Right lobe of liver (tissue), 6 donors: ENCODE measurements around the gene OLFM3. TPM values are rescaled to one million over a fixed set of nuclear protein-coding genes. Genes with fewer than 3 reads are reported as not detected.

ENCODE experiments used
- ATAC-seq, 4 donors: fragments of 200-7000 bp; cut with Tn5 transposase; one replicate each; pipeline ENCODE4 v1.9.1; 2020; ENCODE audit warnings: mild to moderate bottlenecking in 4 of 4, moderate library complexity in 4 of 4
- DNase-seq, 3 donors: peaks; one replicate each; pipeline ENCODE4 v3.0.0-alpha.2; 2020
- H3K27ac ChIP-seq, 3 donors: fragments of 200-600 bp; one replicate each; pipeline ENCODE4 v1.8.0; 2022
- H3K27me3 ChIP-seq, 2 donors: fragments of 200-600 bp; one replicate each; pipeline ENCODE4 v1.8.0; 2022
- H3K36me3 ChIP-seq, 4 donors: fragments of 200-600 bp; sonication (generic) in 1 of 4; one replicate each; pipeline versions ENCODE4 v1.5.1 to v1.8.0; 2017 to 2022; ENCODE audit warnings: control low read depth in 1 of 4
- H3K4me1 ChIP-seq, 4 donors: fragments of 200-600 bp; sonication (generic) in 1 of 4; one replicate each; pipeline versions ENCODE4 v1.5.1 to v1.8.0; 2017 to 2022; ENCODE audit warnings: control low read depth in 1 of 4
- H3K4me3 ChIP-seq, 3 donors: fragments of 200-600 bp; one replicate each; pipeline ENCODE4 v1.8.0; 2022
- H3K9me3 ChIP-seq, 4 donors: fragments of 200-600 bp; sonication (generic) in 1 of 4; one replicate each; pipeline versions ENCODE4 v1.5.1 to v1.8.0; 2017 to 2022; ENCODE audit warnings: control low read depth in 1 of 4
- CTCF ChIP-seq, 4 donors: fragments of 200-600 bp in 3 of 4; fragments of 450-650 bp in 1 of 4; IDR thresholded peaks; one replicate each; pipeline versions ENCODE4 v1.5.1 to v1.8.0; 2016 to 2022; ENCODE audit warnings: antibody characterized with exemption in 4 of 4, mild to moderate bottlenecking in 2 of 4
- POLR2A ChIP-seq: fragments of 450-650 bp; IDR thresholded peaks from one replicate; pipeline ENCODE4 v1.6.1; 2017; ENCODE audit warnings: antibody characterized with exemption, mild to moderate bottlenecking
- WGBS: methylation state at CpG from one replicate; pipeline ENCODE4 v1.1.6; 2018; ENCODE audit warnings: low coverage, low lambda C conversion rate; ENCODE audit not compliant: insufficient coverage; ENCODE audit errors: missing lambda C conversion rate; 5-methylcytosine and 5-hydroxymethylcytosine counted together
- intact Hi-C, 2 donors: fragments of 100-400 bp; cut with DNase I; formaldehyde crosslinking; loops; one replicate each; pipeline versions ENCODE4 v1.11.2 to v1.14.1; 2022
- total RNA-seq, 6 experiments: library from RNA; depleted of rRNA in 2 of 6; stranded (reverse); fragments of >200 nt in 2 of 6; fragmentation: NEBNext Ultra II Directional in 3 of 6; extraction: Animal tissue kit (Norgen Biotek cat#: 25700) in 3 of 6; gene quantifications; one replicate each; pipeline versions ENCODE4 v1.1.0 to v1.2.4, GENCODE V29; 2016 to 2023
- donor health status: DM: no; HTN: yes; CAD: no.
- donor health status: DM: no; HTN: no; CAD: no.
- donor health status: DM: no; HTN: no; CAD: no.
- donor health status: DM: no; HTN: yes; CAD: no.
- donor health status: DM: no; HTN: yes; CAD: no.

The OLFM3 gene
- total RNA-seq, 6 experiments from 2014 or later, result not detected

DNA sequence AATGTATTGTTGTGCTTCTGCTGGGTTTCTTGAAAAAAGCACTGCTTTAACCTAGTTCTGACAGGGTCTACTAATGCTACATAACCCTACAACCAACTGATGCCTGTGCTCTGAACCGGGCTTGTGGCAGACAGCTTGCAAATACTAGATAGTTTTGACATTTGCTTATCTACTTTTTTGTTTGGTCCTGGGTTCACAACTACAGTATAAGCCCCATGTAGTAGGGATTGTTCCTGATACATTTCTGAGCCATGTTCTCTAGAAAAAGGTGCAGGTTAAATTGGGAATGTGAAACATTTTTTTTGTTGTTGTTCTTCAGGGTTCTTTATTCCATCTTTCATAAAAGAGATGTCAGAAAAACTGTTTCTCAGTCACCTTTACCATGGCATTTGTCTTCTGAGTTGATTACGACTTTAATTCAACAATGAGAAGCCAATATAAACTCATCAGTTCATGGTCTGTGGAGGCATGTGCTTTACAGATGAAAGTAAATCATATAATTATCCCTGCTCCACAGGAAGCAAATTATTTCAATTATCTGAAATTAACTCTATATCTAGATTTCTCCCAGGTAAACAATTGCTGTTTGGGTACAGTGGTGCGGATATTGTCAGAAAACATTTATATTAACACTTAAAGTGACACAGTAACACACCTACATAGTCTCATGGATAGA, 22.0 kb downstream of the OLFM3 start:
- ATAC-seq, result no peak
- whole genome bisulfite sequencing, result 18% methylated on average over 3 of the region's 3 CpGs

DNA sequence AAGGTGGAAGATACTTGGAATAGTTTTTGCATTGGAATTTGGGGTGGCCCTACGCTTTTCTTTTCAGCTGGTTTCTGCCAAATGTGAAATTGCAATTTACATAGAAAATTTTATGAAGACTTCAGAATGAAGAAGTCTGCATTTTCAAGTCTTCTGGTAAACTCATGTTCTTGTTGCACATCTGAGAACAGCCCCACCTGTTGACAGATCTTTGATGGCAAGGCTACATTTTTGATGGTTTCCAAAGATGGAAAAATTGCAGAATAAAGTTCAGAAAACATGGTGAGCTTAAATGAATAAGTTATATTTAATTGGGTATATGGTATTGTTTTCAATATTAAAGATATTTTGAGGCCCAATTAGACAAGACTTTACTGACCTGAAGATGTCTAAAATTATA, 25.4 kb downstream of the OLFM3 start:
- DNase-seq (no peak), ATAC-seq (no peak)
- intact Hi-C loops, result no loop called here

More for the DNA sequence above, 22.0 kb downstream of the OLFM3 start:
- H3K4me1 ChIP-seq, result no peaks in the 10 kb centered on the region
- TF ChIP-seq POLR2A (no peak), CTCF (IDR thresholded peaks at IDR 0.05) (no peak)
- H3K36me3 ChIP-seq, result no peaks in the 10 kb centered on the region
- intact Hi-C loops, result no loop called here
- H3K4me3 ChIP-seq, result no peak overlapping the region
- no peak overlapping the region for H3K27ac ChIP-seq
- DNase-seq, result no peak
- H3K27me3 ChIP-seq, result no peaks in the 10 kb centered on the region
- H3K9me3 ChIP-seq, result no peaks in the 10 kb centered on the region

GRCh38 chr1:101967871-101968270, 28.9 kb downstream of the OLFM3 start:
- no peaks in the 10 kb centered on the region for H3K36me3 ChIP-seq
- no peak for TF ChIP-seq CTCF (IDR thresholded peaks at IDR 0.05)
- no peak for TF ChIP-seq POLR2A
- 39% methylated on average over 4 of the region's 4 CpGs for WGBS
- no peaks in the 10 kb centered on the region for H3K9me3 ChIP-seq
- H3K4me1 ChIP-seq, result no peaks in the 10 kb centered on the region
- intact Hi-C loops, result no loop called here
- no peaks in the 10 kb centered on the region for H3K27me3 ChIP-seq
- no peak overlapping the region for H3K27ac ChIP-seq
- no peak overlapping the region for H3K4me3 ChIP-seq
- ATAC-seq, result no peak
- no peak for DNase-seq

More for the DNA sequence above, 25.4 kb downstream of the OLFM3 start:
- Histone ChIP-seq H3K4me1 (no peaks in the 10 kb centered on the region), H3K9me3 (no peaks in the 10 kb centered on the region), H3K4me3 (no peak overlapping the region), H3K27me3 (no peaks in the 10 kb centered on the region), H3K27ac (no peak overlapping the region), H3K36me3 (no peaks in the 10 kb centered on the region)
- 47% methylated on average over 1 of the region's 1 CpG for WGBS
- peak in 2 of 4 donors; percentile 27 to 29 for TF ChIP-seq CTCF (IDR thresholded peaks at IDR 0.05)
- no peak for TF ChIP-seq POLR2A

- intact Hi-C loops, result no loop called here
- 22% methylated on average over 2 of the region's 2 CpGs for WGBS
- TF ChIP-seq POLR2A, result no peak
- no peak for TF ChIP-seq CTCF (IDR thresholded peaks at IDR 0.05)
- DNase-seq, result no peak
- no peak overlapping the region for H3K4me3 ChIP-seq
- ATAC-seq, result no peak
- H3K9me3 ChIP-seq, result no peaks in the 10 kb centered on the region
- H3K4me1 ChIP-seq, result no peaks in the 10 kb centered on the region
- no peaks in the 10 kb centered on the region for H3K36me3 ChIP-seq
- H3K27ac ChIP-seq, result no peak overlapping the region
- H3K27me3 ChIP-seq, result no peaks in the 10 kb centered on the region
Measured at GRCh38 chr1:101965341-101965740, 31.4 kb downstream of the OLFM3 start.

DNA sequence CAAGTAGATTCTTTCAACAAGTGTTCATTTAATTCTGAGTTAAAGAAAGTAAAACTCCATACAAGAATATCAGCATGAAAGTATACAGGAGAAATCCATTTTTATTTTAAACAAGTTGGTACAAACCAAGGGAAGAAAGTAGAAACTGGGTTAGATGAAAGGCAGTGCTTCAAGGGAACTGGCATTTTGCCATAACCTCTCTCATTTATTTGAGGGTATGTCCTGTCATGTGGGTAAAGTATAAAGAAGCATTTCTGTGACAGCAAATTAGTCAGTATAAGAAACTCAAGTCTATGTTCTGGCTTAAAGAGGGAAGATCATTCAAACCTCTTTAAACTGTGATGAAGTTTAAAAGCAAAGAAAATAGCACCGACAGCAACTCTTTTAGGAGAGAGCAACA, 32.0 kb downstream of the OLFM3 start:
- no peaks in the 10 kb centered on the region for H3K36me3 ChIP-seq

More for the DNA sequence above, 32.0 kb downstream of the OLFM3 start:
- DNase-seq (no peak), ATAC-seq (no peak)
- Histone ChIP-seq H3K27me3 (no peaks in the 10 kb centered on the region), H3K27ac (no peak overlapping the region), H3K9me3 (no peaks in the 10 kb centered on the region), H3K4me3 (no peak overlapping the region), H3K4me1 (no peaks in the 10 kb centered on the region)
- TF ChIP-seq CTCF (IDR thresholded peaks at IDR 0.05), result no peak
- WGBS, result 0% methylated on average over 1 of the region's 1 CpG
- intact Hi-C loops, result no loop called here
